ENCODE measurements around the gene HHATL. TPM values are rescaled to one million over a fixed set of nuclear protein-coding genes. Genes with fewer than 3 reads are reported as not detected.
A peak's percentile ranks its signal among the peaks of the same experiment; 100 is the strongest.

HHATL gene
- total RNA-seq, 1 donor from 2014 or later, result not detected

- Mint-ChIP-seq H3K27ac (no peak overlapping the region), H3K4me1 (ENCODE audit: low read depth) (no peaks in the 10 kb centered on the region), H3K9me3 (ENCODE audit: low read depth) (no peaks in the 10 kb centered on the region), H3K36me3 (ENCODE audit: insufficient read depth) (no peaks in the 10 kb centered on the region), H3K27me3 (no peaks in the 10 kb centered on the region), H3K4me3 (ENCODE audit: low read depth) (no peak overlapping the region)
- no peak for TF ChIP-seq CTCF (IDR thresholded peaks at IDR 0.05; ENCODE audit: unreplicated experiment)
- no peak for DNase-seq (ENCODE audit: low spot score, unreplicated experiment)
Observed at GRCh38 chr3:42707620-42708355, 5.2 kb upstream of the HHATL start.

GRCh38 chr3:42706721-42707619 lies 4.4 kb upstream of the HHATL start:
- Mint-ChIP-seq H3K9me3 (ENCODE audit: low read depth) (no peaks in the 10 kb centered on the region), H3K36me3 (ENCODE audit: insufficient read depth) (no peaks in the 10 kb centered on the region), H3K4me3 (ENCODE audit: low read depth) (no peak overlapping the region), H3K27ac (no peak overlapping the region), H3K27me3 (no peaks in the 10 kb centered on the region), H3K4me1 (ENCODE audit: low read depth) (no peaks in the 10 kb centered on the region)
- DNase-seq (ENCODE audit: low spot score, unreplicated experiment), result no peak
- TF ChIP-seq CTCF (IDR thresholded peaks at IDR 0.05; ENCODE audit: unreplicated experiment), result no peak

- no peaks in the 10 kb centered on the region for H3K36me3 Mint-ChIP-seq (ENCODE audit: insufficient read depth)
- H3K27ac Mint-ChIP-seq, result no peak overlapping the region
- peaks cover 2% of the 10 kb centered on the region for H3K27me3 Mint-ChIP-seq
- H3K4me1 Mint-ChIP-seq (ENCODE audit: low read depth), result no peaks in the 10 kb centered on the region
- DNase-seq (ENCODE audit: low spot score, unreplicated experiment), result peak; percentile 4
- no peak overlapping the region for H3K4me3 Mint-ChIP-seq (ENCODE audit: low read depth)
- no peaks in the 10 kb centered on the region for H3K9me3 Mint-ChIP-seq (ENCODE audit: low read depth)
- TF ChIP-seq CTCF (IDR thresholded peaks at IDR 0.05; ENCODE audit: unreplicated experiment), result no peak
Observed at GRCh38 chr3:42705962-42706585, 3.5 kb upstream of the HHATL start.

- no peaks in the 10 kb centered on the region for H3K36me3 Mint-ChIP-seq (ENCODE audit: insufficient read depth)
- H3K27ac Mint-ChIP-seq, result no peak overlapping the region
- TF ChIP-seq CTCF (IDR thresholded peaks at IDR 0.05; ENCODE audit: unreplicated experiment), result no peak
- no peak overlapping the region for H3K4me3 Mint-ChIP-seq (ENCODE audit: low read depth)
- H3K27me3 Mint-ChIP-seq, result peaks cover 5% of the 10 kb centered on the region
- H3K9me3 Mint-ChIP-seq (ENCODE audit: low read depth), result no peaks in the 10 kb centered on the region
- peak; percentile 7 for DNase-seq (ENCODE audit: low spot score, unreplicated experiment)
- no peaks in the 10 kb centered on the region for H3K4me1 Mint-ChIP-seq (ENCODE audit: low read depth)
Observed at GRCh38 chr3:42705058-42705767, 2.6 kb upstream of the HHATL start.

All from progenitor cell of endocrine pancreas (in vitro differentiated cells).